GM23338 (cell line): ENCODE measurements around the gene SRP14. TPM values are rescaled to one million over a fixed set of nuclear protein-coding genes. Genes with fewer than 3 reads are reported as not detected.
"Not testable (repeated sequence)": the region's sequence is repeated elsewhere in the genome, so short reads cannot be mapped to it uniquely, and the experiment has no call there.

Source experiments
- ATAC-seq: fragments of 200-7000 bp; cut with Tn5 transposase; 3 replicates; pipeline ENCODE4 v1.9.1; 2020
- DNase-seq: peaks from one replicate; pipeline ENCODE4 v3.0.0-alpha.2; 2015; ENCODE audit warnings: low spot score
- H2AFZ ChIP-seq: fragments of 200-600 bp; sonication (generic); 2 replicates; pipeline ENCODE4 v1.8.0; 2016; ENCODE audit warnings: antibody characterized with exemption, mild to moderate bottlenecking, moderate library complexity
- H3F3A ChIP-seq: fragments of 200-600 bp; sonication (generic); replicated peaks from 2 replicates; pipeline ENCODE4 v1.8.0; 2017; ENCODE audit warnings: antibody characterized with exemption, mixed run types, low read depth
- H3K27ac ChIP-seq: fragments of 200-600 bp; sonication (generic); 2 replicates; pipeline ENCODE4 v1.6.1; 2016; ENCODE audit warnings: low read depth
- H3K27me3 ChIP-seq: fragments of 200-600 bp; sonication (generic); 2 replicates; pipeline ENCODE4 v1.8.0; 2016; ENCODE audit warnings: mild to moderate bottlenecking, mixed run types, moderate library complexity; ENCODE audit not compliant: insufficient read depth
- H3K36me3 ChIP-seq: fragments of 200-600 bp; sonication (generic); 2 replicates; pipeline ENCODE4 v1.8.0; 2016; ENCODE audit warnings: mild to moderate bottlenecking; ENCODE audit not compliant: insufficient read depth
- H3K4me1 ChIP-seq: fragments of 200-600 bp; sonication (generic); 2 replicates; pipeline ENCODE4 v1.8.0; 2016; ENCODE audit warnings: mild to moderate bottlenecking, moderate library complexity; ENCODE audit not compliant: insufficient read depth
- H3K4me2 ChIP-seq: fragments of 200-600 bp; sonication (generic); 2 replicates; pipeline ENCODE4 v1.7.1; 2017; ENCODE audit warnings: mixed run types
- H3K4me3 ChIP-seq: fragments of 200-600 bp; sonication (generic); 2 replicates; pipeline ENCODE4 v1.6.1; 2016; ENCODE audit warnings: mixed run types
- H3K79me2 ChIP-seq: fragments of 200-600 bp; sonication (generic); replicated peaks from 2 replicates; pipeline ENCODE4 v1.8.0; 2017; ENCODE audit warnings: mild to moderate bottlenecking; ENCODE audit not compliant: insufficient read depth
- H3K9me2 ChIP-seq: fragments of 200-600 bp; sonication (generic); 2 replicates; pipeline ENCODE4 v1.8.0; 2017; ENCODE audit not compliant: insufficient read depth
- H4K20me1 ChIP-seq: fragments of 200-600 bp; sonication (generic); replicated peaks from 2 replicates; pipeline ENCODE4 v1.8.0; 2017; ENCODE audit warnings: mild to moderate bottlenecking; ENCODE audit not compliant: insufficient read depth
- H3K27ac Mint-ChIP-seq: 2 replicates; pipeline ENCODE4 v1.8.0; 2020; ENCODE audit warnings: inconsistent platforms, mild to moderate bottlenecking, moderate library complexity, mixed read lengths
- H3K27me3 Mint-ChIP-seq: 3 replicates; pipeline ENCODE4 v1.8.0; 2022; ENCODE audit warnings: low read depth, mild to moderate bottlenecking, moderate library complexity, mixed read lengths, inconsistent platforms; ENCODE audit not compliant: insufficient read depth, poor library complexity
- H3K36me3 Mint-ChIP-seq: 3 replicates; pipeline ENCODE4 v1.8.0; 2021; ENCODE audit warnings: low read depth, mild to moderate bottlenecking, inconsistent platforms, moderate library complexity, mixed read lengths
- H3K4me1 Mint-ChIP-seq: 3 replicates; pipeline ENCODE4 v1.8.0; 2020; ENCODE audit warnings: mild to moderate bottlenecking, inconsistent platforms, mixed read lengths
- H3K4me3 Mint-ChIP-seq: 3 replicates; pipeline ENCODE4 v1.8.0; 2021; ENCODE audit warnings: moderate library complexity, mild to moderate bottlenecking, inconsistent platforms, mixed read lengths
- H3K9me3 Mint-ChIP-seq: 3 replicates; pipeline ENCODE4 v1.8.0; 2020; ENCODE audit warnings: moderate library complexity, mild to moderate bottlenecking, inconsistent platforms, mixed read lengths
- CREB1 ChIP-seq: fragments of 250-450 bp; sonication (Bioruptor Pico); IDR thresholded peaks from 2 replicates; pipeline ENCODE4 v1.5.0; 2020; ENCODE audit warnings: low read depth, mild to moderate bottlenecking, moderate library complexity
- EZH2 ChIP-seq: fragments of 200-600 bp; sonication (generic); IDR thresholded peaks from one replicate; pipeline ENCODE4 v1.8.0; 2017; ENCODE audit warnings: antibody characterized with exemption, mild to moderate bottlenecking, low read depth; ENCODE audit not compliant: unreplicated experiment
- EZH2phosphoT487 ChIP-seq: fragments of 200-600 bp; sonication (generic); IDR thresholded peaks from one replicate; pipeline ENCODE4 v1.8.1; 2018; ENCODE audit warnings: antibody characterized with exemption; ENCODE audit not compliant: unreplicated experiment
- JUNB ChIP-seq: IDR thresholded peaks from one replicate; pipeline ENCODE4 v1.6.1; 2016; ENCODE audit warnings: antibody characterized with exemption; ENCODE audit not compliant: unreplicated experiment
- ZNF114 ChIP-seq: fragments of 250-450 bp; sonication (Bioruptor Pico); IDR thresholded peaks from 2 replicates; pipeline ENCODE4 v1.5.0; 2020; ENCODE audit warnings: mild to moderate bottlenecking, moderate library complexity
- ZNF331 ChIP-seq: fragments of 250-450 bp; sonication (Bioruptor Pico); IDR thresholded peaks from 2 replicates; pipeline ENCODE4 v1.5.0; 2020; ENCODE audit warnings: low read depth, mild to moderate bottlenecking, moderate library complexity
- polyA plus RNA-seq: library from polyadenylated mRNA; unstranded; fragments of >200 nt; fragmentation: Nextera tagmentation; extraction: Ambion mirVana; gene quantifications from 2 replicates; pipeline ENCODE4 v1.2.1, GENCODE V29; 2016
- total RNA-seq: library from RNA; depleted of rRNA; stranded (reverse); fragments of >200 nt; shearing (Covaris generic); gene quantifications from 2 replicates; pipeline ENCODE4 v1.2.3, GENCODE V29; 2014
- TF ChIP-seq, protein P1 (sequence below): IDR thresholded peaks from one replicate; pipeline ENCODE4 v1.6.1; 2018; ENCODE audit warnings: antibody characterized with exemption; ENCODE audit not compliant: unreplicated experiment
- TF ChIP-seq, protein P2 (sequence below): IDR thresholded peaks from 2 replicates; pipeline ENCODE4 v1.6.1; 2016; ENCODE audit warnings: antibody characterized with exemption

Gene SRP14
- total and polyA plus RNA-seq, 2 experiments from 2014 or later = 249 to 1,412 TPM

DNA sequence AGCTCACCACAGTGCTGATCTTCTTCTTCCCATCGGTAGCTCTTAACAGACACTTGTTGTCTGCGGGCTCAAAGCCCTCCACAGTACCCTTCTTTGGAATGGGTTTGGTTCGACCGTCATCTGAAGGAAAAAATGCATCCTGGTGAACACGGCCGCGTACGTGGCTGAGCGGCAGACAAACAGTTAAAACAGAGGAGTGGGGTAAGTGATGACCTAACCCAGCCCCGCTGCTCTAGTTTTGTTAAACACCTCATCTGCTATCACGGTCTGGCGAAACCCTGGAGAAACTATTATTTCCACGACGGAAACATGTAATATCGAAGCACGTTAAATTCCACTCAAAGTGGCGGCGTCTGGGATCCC is 725 bp downstream of the SRP14 start:
- H3K4me3 ChIP-seq = peak overlapping the region; percentile 96
- peak overlapping the region; percentile 75; the same call in 1 of the 2 replicates for H2AFZ ChIP-seq
- H3K4me3 Mint-ChIP-seq = peak overlapping the region; percentile 96
- TF ChIP-seq EZH2 = no peak
- TF ChIP-seq CREB1 (CRISPR knock-in tag) = 0 out of 2 replicates have a peak, but pooled peaks have one; percentile 37
- H3K27me3 ChIP-seq = no peaks in the 10 kb centered on the region
- H3K27ac ChIP-seq = peak overlapping the region; percentile 90
- H3K36me3 ChIP-seq = peaks cover 35% of the 10 kb centered on the region
- H3K79me2 ChIP-seq = peaks cover 16% of the 10 kb centered on the region
- H3F3A ChIP-seq = peaks cover 20% of the 10 kb centered on the region
- ATAC-seq (peak; percentile 12), DNase-seq (peak; percentile 48)
- no peaks in the 10 kb centered on the region for H3K9me2 ChIP-seq
- H3K27me3 Mint-ChIP-seq = peaks cover 5% of the 10 kb centered on the region
- peak overlapping the region; percentile 97 for H3K27ac Mint-ChIP-seq
- H3K4me1 Mint-ChIP-seq = peaks cover 15% of the 10 kb centered on the region
- H3K4me1 ChIP-seq = peaks cover 9% of the 10 kb centered on the region
- peak overlapping the region; percentile 98 for H3K4me2 ChIP-seq
- peaks cover 15% of the 10 kb centered on the region; the same call in 1 of the 2 replicates for H4K20me1 ChIP-seq
- H3K36me3 Mint-ChIP-seq = peaks cover 46% of the 10 kb centered on the region
- H3K9me3 Mint-ChIP-seq = no peaks in the 10 kb centered on the region

DNA sequence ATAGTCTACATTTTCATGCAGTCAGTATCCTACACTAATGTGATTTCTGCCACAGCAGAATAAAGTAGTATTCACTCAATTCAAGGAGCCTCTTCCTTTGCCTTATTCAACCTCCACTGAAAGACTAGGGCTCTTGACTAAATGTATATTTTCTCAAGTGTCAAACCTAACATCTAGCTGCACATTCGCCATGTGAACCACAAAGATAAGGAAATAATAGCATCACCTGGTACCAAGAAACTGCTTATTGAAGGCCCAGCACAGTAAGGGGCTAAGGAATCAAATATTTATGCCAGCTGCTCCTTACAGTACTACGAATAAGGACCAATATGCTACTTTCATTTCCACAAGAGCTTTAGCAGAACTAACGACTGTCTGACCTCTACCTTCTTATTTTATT is 1.3 kb downstream of the SRP14 start:
- H3K27ac ChIP-seq = peak overlapping the region; percentile 58
- peaks cover 51% of the 10 kb centered on the region for H3K36me3 Mint-ChIP-seq
- H3K36me3 ChIP-seq = peaks cover 41% of the 10 kb centered on the region
- TF ChIP-seq, protein P1, sequence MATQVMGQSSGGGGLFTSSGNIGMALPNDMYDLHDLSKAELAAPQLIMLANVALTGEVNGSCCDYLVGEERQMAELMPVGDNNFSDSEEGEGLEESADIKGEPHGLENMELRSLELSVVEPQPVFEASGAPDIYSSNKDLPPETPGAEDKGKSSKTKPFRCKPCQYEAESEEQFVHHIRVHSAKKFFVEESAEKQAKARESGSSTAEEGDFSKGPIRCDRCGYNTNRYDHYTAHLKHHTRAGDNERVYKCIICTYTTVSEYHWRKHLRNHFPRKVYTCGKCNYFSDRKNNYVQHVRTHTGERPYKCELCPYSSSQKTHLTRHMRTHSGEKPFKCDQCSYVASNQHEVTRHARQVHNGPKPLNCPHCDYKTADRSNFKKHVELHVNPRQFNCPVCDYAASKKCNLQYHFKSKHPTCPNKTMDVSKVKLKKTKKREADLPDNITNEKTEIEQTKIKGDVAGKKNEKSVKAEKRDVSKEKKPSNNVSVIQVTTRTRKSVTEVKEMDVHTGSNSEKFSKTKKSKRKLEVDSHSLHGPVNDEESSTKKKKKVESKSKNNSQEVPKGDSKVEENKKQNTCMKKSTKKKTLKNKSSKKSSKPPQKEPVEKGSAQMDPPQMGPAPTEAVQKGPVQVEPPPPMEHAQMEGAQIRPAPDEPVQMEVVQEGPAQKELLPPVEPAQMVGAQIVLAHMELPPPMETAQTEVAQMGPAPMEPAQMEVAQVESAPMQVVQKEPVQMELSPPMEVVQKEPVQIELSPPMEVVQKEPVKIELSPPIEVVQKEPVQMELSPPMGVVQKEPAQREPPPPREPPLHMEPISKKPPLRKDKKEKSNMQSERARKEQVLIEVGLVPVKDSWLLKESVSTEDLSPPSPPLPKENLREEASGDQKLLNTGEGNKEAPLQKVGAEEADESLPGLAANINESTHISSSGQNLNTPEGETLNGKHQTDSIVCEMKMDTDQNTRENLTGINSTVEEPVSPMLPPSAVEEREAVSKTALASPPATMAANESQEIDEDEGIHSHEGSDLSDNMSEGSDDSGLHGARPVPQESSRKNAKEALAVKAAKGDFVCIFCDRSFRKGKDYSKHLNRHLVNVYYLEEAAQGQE = no peak
- TF ChIP-seq, protein P2, sequence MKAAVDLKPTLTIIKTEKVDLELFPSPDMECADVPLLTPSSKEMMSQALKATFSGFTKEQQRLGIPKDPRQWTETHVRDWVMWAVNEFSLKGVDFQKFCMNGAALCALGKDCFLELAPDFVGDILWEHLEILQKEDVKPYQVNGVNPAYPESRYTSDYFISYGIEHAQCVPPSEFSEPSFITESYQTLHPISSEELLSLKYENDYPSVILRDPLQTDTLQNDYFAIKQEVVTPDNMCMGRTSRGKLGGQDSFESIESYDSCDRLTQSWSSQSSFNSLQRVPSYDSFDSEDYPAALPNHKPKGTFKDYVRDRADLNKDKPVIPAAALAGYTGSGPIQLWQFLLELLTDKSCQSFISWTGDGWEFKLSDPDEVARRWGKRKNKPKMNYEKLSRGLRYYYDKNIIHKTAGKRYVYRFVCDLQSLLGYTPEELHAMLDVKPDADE = no peak
- TF ChIP-seq EZH2phosphoT487 (no peak), ZNF331 (CRISPR knock-in tag) (no peak), ZNF114 (CRISPR knock-in tag) (no peak), EZH2 (no peak), JUNB (no peak)
- peak overlapping the region; percentile 96 for H3K4me3 ChIP-seq
- peaks cover 16% of the 10 kb centered on the region for H3K79me2 ChIP-seq
- peak overlapping the region; percentile 97; the same call in 1 of the 2 replicates for H3K27ac Mint-ChIP-seq
- peaks cover 15% of the 10 kb centered on the region; the same call in 1 of the 2 replicates for H4K20me1 ChIP-seq
- no peak for DNase-seq
- peaks cover 15% of the 10 kb centered on the region for H3K4me1 Mint-ChIP-seq
- peak overlapping the region; percentile 96 for H3K4me3 Mint-ChIP-seq
- H3K9me2 ChIP-seq = no peaks in the 10 kb centered on the region
- peaks cover 5% of the 10 kb centered on the region for H3K27me3 Mint-ChIP-seq
- H3K27me3 ChIP-seq = no peaks in the 10 kb centered on the region
- H3K9me3 Mint-ChIP-seq = no peaks in the 10 kb centered on the region
- no peak overlapping the region for H2AFZ ChIP-seq
- peaks cover 9% of the 10 kb centered on the region for H3K4me1 ChIP-seq
- no peak for ATAC-seq
- peaks cover 20% of the 10 kb centered on the region for H3F3A ChIP-seq
- peak overlapping the region; percentile 98 for H3K4me2 ChIP-seq

DNA sequence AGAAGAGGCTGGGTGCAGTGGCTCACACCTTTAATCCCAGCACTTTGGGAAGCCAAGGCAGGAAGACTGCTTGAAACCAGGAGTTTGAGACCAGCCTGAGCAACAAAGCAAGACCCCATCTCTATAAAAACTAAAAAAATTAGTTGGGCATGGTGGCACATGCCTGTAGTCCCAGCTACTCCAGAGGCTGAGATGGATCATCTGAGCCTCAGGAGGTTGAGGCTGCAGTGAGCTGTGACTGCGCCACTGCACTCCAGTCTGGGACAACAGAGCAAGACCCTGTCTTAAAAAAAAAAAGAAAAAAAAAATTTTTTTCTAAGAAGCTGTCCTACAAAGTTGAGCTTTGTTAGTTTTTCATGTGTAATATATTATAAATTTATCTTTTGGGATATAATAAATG is 3.8 kb downstream of the SRP14 start:
- peaks cover 76% of the 10 kb centered on the region for H3K36me3 Mint-ChIP-seq
- peaks cover 19% of the 10 kb centered on the region for H3F3A ChIP-seq
- not testable (repeated sequence) for H3K27ac ChIP-seq, H3K9me3 Mint-ChIP-seq, H3K4me3 ChIP-seq, H3K27ac Mint-ChIP-seq, ATAC-seq, H2AFZ ChIP-seq, H3K4me1 ChIP-seq, H3K4me3 Mint-ChIP-seq, H3K27me3 ChIP-seq, H3K27me3 Mint-ChIP-seq, DNase-seq, H3K4me2 ChIP-seq, H3K9me2 ChIP-seq
- peaks cover 16% of the 10 kb centered on the region for H3K79me2 ChIP-seq
- peaks cover 12% of the 10 kb centered on the region for H3K4me1 Mint-ChIP-seq
- peaks cover 21% of the 10 kb centered on the region for H4K20me1 ChIP-seq
- peaks cover 58% of the 10 kb centered on the region for H3K36me3 ChIP-seq
